ENCODE results near the gene WWOX. TPM values are rescaled to one million over a fixed set of nuclear protein-coding genes. Genes with fewer than 3 reads are reported as not detected.

The WWOX gene
- polyA plus RNA-seq, 4 donors = 4.9 to 15.8 (median 7.0) TPM

GRCh38 chr16:78490431-78490830, 391.0 kb downstream of the WWOX start:
- H3K27me3 ChIP-seq (ENCODE audit: control insufficient read depth in 3 of 3, insufficient read depth in 3 of 3, low read length in 3 of 3) = no peaks in the 10 kb centered on the region
- DNase-seq (no peak), FAIRE-seq (no peak)
- no peaks in the 10 kb centered on the region for H3K9me3 ChIP-seq (ENCODE audit: control insufficient read depth in 2 of 2, insufficient read depth in 1 of 2, low read depth in 1 of 2, low read length in 1 of 2)
- no peaks in the 10 kb centered on the region for H3K36me3 ChIP-seq (ENCODE audit: control insufficient read depth in 3 of 3, insufficient read depth in 2 of 3, low read depth in 1 of 3, low read length in 3 of 3)
- H3K4me1 ChIP-seq (ENCODE audit: control insufficient read depth in 3 of 3, insufficient read depth in 2 of 3, low read depth in 1 of 3, low read length in 2 of 3) = no peaks in the 10 kb centered on the region
- WGBS, 3 donors = 88 to 91% (median 90%) methylated on average over 11 of the region's 11 CpGs
- H3K4me3 ChIP-seq (ENCODE audit: low read depth in 1 of 3, low read length in 3 of 3) = no peak overlapping the region
- H3K27ac ChIP-seq (ENCODE audit: low read depth in 1 of 3, low read length in 2 of 3) = no peak overlapping the region

GRCh38 chr16:78490847-78491246, 391.4 kb downstream of the WWOX start:
- H3K9me3 ChIP-seq (ENCODE audit: control insufficient read depth in 2 of 2, insufficient read depth in 1 of 2, low read depth in 1 of 2, low read length in 1 of 2) = no peaks in the 10 kb centered on the region
- H3K4me1 ChIP-seq (ENCODE audit: control insufficient read depth in 3 of 3, insufficient read depth in 2 of 3, low read depth in 1 of 3, low read length in 2 of 3) = no peaks in the 10 kb centered on the region
- DNase-seq (no peak), FAIRE-seq (no peak)
- H3K27me3 ChIP-seq (ENCODE audit: control insufficient read depth in 3 of 3, insufficient read depth in 3 of 3, low read length in 3 of 3) = no peaks in the 10 kb centered on the region
- H3K4me3 ChIP-seq (ENCODE audit: low read depth in 1 of 3, low read length in 3 of 3) = no peak overlapping the region
- no peaks in the 10 kb centered on the region for H3K36me3 ChIP-seq (ENCODE audit: control insufficient read depth in 3 of 3, insufficient read depth in 2 of 3, low read depth in 1 of 3, low read length in 3 of 3)
- H3K27ac ChIP-seq (ENCODE audit: low read depth in 1 of 3, low read length in 2 of 3) = no peak overlapping the region
- 90 to 95% (median 92%) methylated on average over 6 of the region's 6 CpGs for WGBS, 3 donors

GRCh38 chr16:78493573-78493972, 394.1 kb downstream of the WWOX start:
- no peak overlapping the region for H3K4me3 ChIP-seq (ENCODE audit: low read depth in 1 of 3, low read length in 3 of 3)
- no peaks in the 10 kb centered on the region for H3K9me3 ChIP-seq (ENCODE audit: control insufficient read depth in 2 of 2, insufficient read depth in 1 of 2, low read depth in 1 of 2, low read length in 1 of 2)
- DNase-seq (no peak), FAIRE-seq (no peak)
- WGBS, 3 donors = 95 to 97% (median 96%) methylated on average over 8 of the region's 8 CpGs
- no peaks in the 10 kb centered on the region for H3K27me3 ChIP-seq (ENCODE audit: control insufficient read depth in 3 of 3, insufficient read depth in 3 of 3, low read length in 3 of 3)
- H3K4me1 ChIP-seq (ENCODE audit: control insufficient read depth in 3 of 3, insufficient read depth in 2 of 3, low read depth in 1 of 3, low read length in 2 of 3) = peaks cover 0 to 4% (median 0%) of the 10 kb centered on the region in 3 donors
- no peaks in the 10 kb centered on the region for H3K36me3 ChIP-seq (ENCODE audit: control insufficient read depth in 3 of 3, insufficient read depth in 2 of 3, low read depth in 1 of 3, low read length in 3 of 3)
- no peak overlapping the region for H3K27ac ChIP-seq (ENCODE audit: low read depth in 1 of 3, low read length in 2 of 3)

- Histone ChIP-seq H3K27me3 (ENCODE audit: control insufficient read depth in 3 of 3, insufficient read depth in 3 of 3, low read length in 3 of 3) (no peaks in the 10 kb centered on the region), H3K36me3 (ENCODE audit: control insufficient read depth in 3 of 3, insufficient read depth in 2 of 3, low read depth in 1 of 3, low read length in 3 of 3) (no peaks in the 10 kb centered on the region), H3K9me3 (ENCODE audit: control insufficient read depth in 2 of 2, insufficient read depth in 1 of 2, low read depth in 1 of 2, low read length in 1 of 2) (no peaks in the 10 kb centered on the region), H3K4me3 (ENCODE audit: low read depth in 1 of 3, low read length in 3 of 3) (no peak overlapping the region), H3K4me1 (ENCODE audit: control insufficient read depth in 3 of 3, insufficient read depth in 2 of 3, low read depth in 1 of 3, low read length in 2 of 3) (peaks cover 0 to 4% (median 0%) of the 10 kb centered on the region in 3 donors), H3K27ac (ENCODE audit: low read depth in 1 of 3, low read length in 2 of 3) (no peak overlapping the region)
- DNase-seq (no peak), FAIRE-seq (no peak)
- WGBS, 3 donors = 77 to 87% (median 79%) methylated on average over 2 of the region's 2 CpGs
Measured at GRCh38 chr16:78494105-78494504, 394.7 kb downstream of the WWOX start.

GRCh38 chr16:78494674-78495073, 395.2 kb downstream of the WWOX start:
- no peaks in the 10 kb centered on the region for H3K27me3 ChIP-seq (ENCODE audit: control insufficient read depth in 3 of 3, insufficient read depth in 3 of 3, low read length in 3 of 3)
- H3K27ac ChIP-seq (ENCODE audit: low read depth in 1 of 3, low read length in 2 of 3) = no peak overlapping the region
- H3K9me3 ChIP-seq (ENCODE audit: control insufficient read depth in 2 of 2, insufficient read depth in 1 of 2, low read depth in 1 of 2, low read length in 1 of 2) = no peaks in the 10 kb centered on the region
- no peak overlapping the region for H3K4me3 ChIP-seq (ENCODE audit: low read depth in 1 of 3, low read length in 3 of 3)
- peaks cover 0 to 4% (median 0%) of the 10 kb centered on the region in 3 donors for H3K4me1 ChIP-seq (ENCODE audit: control insufficient read depth in 3 of 3, insufficient read depth in 2 of 3, low read depth in 1 of 3, low read length in 2 of 3)
- DNase-seq = no peak
- WGBS, 3 donors = 89 to 95% (median 92%) methylated on average over 10 of the region's 10 CpGs
- no peaks in the 10 kb centered on the region for H3K36me3 ChIP-seq (ENCODE audit: control insufficient read depth in 3 of 3, insufficient read depth in 2 of 3, low read depth in 1 of 3, low read length in 3 of 3)
- FAIRE-seq = no peak

GRCh38 chr16:78496189-78496588, 396.7 kb downstream of the WWOX start:
- DNase-seq = no peak
- FAIRE-seq = no peak
- H3K27me3 ChIP-seq (ENCODE audit: control insufficient read depth in 3 of 3, insufficient read depth in 3 of 3, low read length in 3 of 3) = no peaks in the 10 kb centered on the region
- no peaks in the 10 kb centered on the region for H3K9me3 ChIP-seq (ENCODE audit: control insufficient read depth in 2 of 2, insufficient read depth in 1 of 2, low read depth in 1 of 2, low read length in 1 of 2)
- H3K4me3 ChIP-seq (ENCODE audit: low read depth in 1 of 3, low read length in 3 of 3) = no peak overlapping the region
- peaks cover 0 to 11% (median 0%) of the 10 kb centered on the region in 3 donors for H3K4me1 ChIP-seq (ENCODE audit: control insufficient read depth in 3 of 3, insufficient read depth in 2 of 3, low read depth in 1 of 3, low read length in 2 of 3)
- no peaks in the 10 kb centered on the region for H3K36me3 ChIP-seq (ENCODE audit: control insufficient read depth in 3 of 3, insufficient read depth in 2 of 3, low read depth in 1 of 3, low read length in 3 of 3)
- 91 to 96% (median 92%) methylated on average over 7 of the region's 7 CpGs for WGBS, 3 donors
- H3K27ac ChIP-seq (ENCODE audit: low read depth in 1 of 3, low read length in 2 of 3) = no peak overlapping the region

- peaks cover 0 to 13% (median 0%) of the 10 kb centered on the region in 3 donors for H3K4me1 ChIP-seq (ENCODE audit: control insufficient read depth in 3 of 3, insufficient read depth in 2 of 3, low read depth in 1 of 3, low read length in 2 of 3)
- H3K9me3 ChIP-seq (ENCODE audit: control insufficient read depth in 2 of 2, insufficient read depth in 1 of 2, low read depth in 1 of 2, low read length in 1 of 2) = no peaks in the 10 kb centered on the region
- H3K27ac ChIP-seq (ENCODE audit: low read depth in 1 of 3, low read length in 2 of 3) = no peak overlapping the region
- DNase-seq = no peak
- FAIRE-seq = no peak
- no peaks in the 10 kb centered on the region for H3K36me3 ChIP-seq (ENCODE audit: control insufficient read depth in 3 of 3, insufficient read depth in 2 of 3, low read depth in 1 of 3, low read length in 3 of 3)
- 92 to 96% (median 94%) methylated on average over 10 of the region's 10 CpGs for WGBS, 3 donors
- H3K27me3 ChIP-seq (ENCODE audit: control insufficient read depth in 3 of 3, insufficient read depth in 3 of 3, low read length in 3 of 3) = no peaks in the 10 kb centered on the region
- no peak overlapping the region for H3K4me3 ChIP-seq (ENCODE audit: low read depth in 1 of 3, low read length in 3 of 3)
Measured at GRCh38 chr16:78499399-78499798, 399.9 kb downstream of the WWOX start.

- Histone ChIP-seq H3K4me1 (ENCODE audit: control insufficient read depth in 3 of 3, insufficient read depth in 2 of 3, low read depth in 1 of 3, low read length in 2 of 3) (peaks cover 0 to 18% (median 4%) of the 10 kb centered on the region in 3 donors), H3K27ac (ENCODE audit: low read depth in 1 of 3, low read length in 2 of 3) (no peak overlapping the region), H3K36me3 (ENCODE audit: control insufficient read depth in 3 of 3, insufficient read depth in 2 of 3, low read depth in 1 of 3, low read length in 3 of 3) (no peaks in the 10 kb centered on the region), H3K9me3 (ENCODE audit: control insufficient read depth in 2 of 2, insufficient read depth in 1 of 2, low read depth in 1 of 2, low read length in 1 of 2) (no peaks in the 10 kb centered on the region), H3K27me3 (ENCODE audit: control insufficient read depth in 3 of 3, insufficient read depth in 3 of 3, low read length in 3 of 3) (no peaks in the 10 kb centered on the region), H3K4me3 (ENCODE audit: low read depth in 1 of 3, low read length in 3 of 3) (no peak overlapping the region)
- peak in 1 of 2 donors; percentile 8 for DNase-seq
- WGBS, 3 donors = 87 to 92% (median 91%) methylated on average over 8 of the region's 8 CpGs
- FAIRE-seq = no peak
Measured at GRCh38 chr16:78500659-78501270, 401.3 kb downstream of the WWOX start.

GRCh38 chr16:78501744-78502143, 402.3 kb downstream of the WWOX start:
- Histone ChIP-seq H3K36me3 (ENCODE audit: control insufficient read depth in 3 of 3, insufficient read depth in 2 of 3, low read depth in 1 of 3, low read length in 3 of 3) (no peaks in the 10 kb centered on the region), H3K4me1 (ENCODE audit: control insufficient read depth in 3 of 3, insufficient read depth in 2 of 3, low read depth in 1 of 3, low read length in 2 of 3) (peaks cover 0 to 25% (median 4%) of the 10 kb centered on the region in 3 donors), H3K27ac (ENCODE audit: low read depth in 1 of 3, low read length in 2 of 3) (no peak overlapping the region), H3K27me3 (ENCODE audit: control insufficient read depth in 3 of 3, insufficient read depth in 3 of 3, low read length in 3 of 3) (no peaks in the 10 kb centered on the region), H3K4me3 (ENCODE audit: low read depth in 1 of 3, low read length in 3 of 3) (no peak overlapping the region), H3K9me3 (ENCODE audit: control insufficient read depth in 2 of 2, insufficient read depth in 1 of 2, low read depth in 1 of 2, low read length in 1 of 2) (no peaks in the 10 kb centered on the region)
- FAIRE-seq = no peak
- DNase-seq = no peak
- WGBS, 3 donors = 93 to 95% (median 95%) methylated on average over 8 of the region's 8 CpGs
